Pons (tissue), 1 donor: ENCODE results near the gene TNFRSF11A.

Experiments
- DNase-seq: peaks from one replicate; pipeline ENCODE4 v3.0.0-alpha.2; 2016; ENCODE audit warnings: low spot score

The TNFRSF11A gene

DNA sequence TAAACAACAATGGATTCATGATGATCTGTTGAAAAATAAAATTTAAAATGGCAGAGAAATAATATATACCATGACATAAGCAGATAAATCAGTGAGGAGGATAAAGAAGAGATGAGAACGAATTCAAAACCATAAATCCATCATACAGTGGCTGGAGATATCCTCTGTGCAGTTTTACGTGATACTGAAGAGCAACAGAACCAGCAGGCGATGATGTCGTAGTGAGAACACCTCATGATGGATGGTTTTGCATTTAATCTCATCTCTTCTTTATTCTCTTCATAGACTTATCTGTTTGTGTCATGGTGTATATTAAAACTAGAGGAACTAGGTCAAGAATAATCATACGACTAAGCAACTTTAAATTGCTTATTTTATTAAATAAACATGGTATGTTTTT lies 56.3 kb downstream of the TNFRSF11A start:
- no peak for DNase-seq

GRCh38 chr18:62384068-62384467 lies 59.0 kb downstream of the TNFRSF11A start:
- no peak for DNase-seq

- DNase-seq: no peak
Measured at GRCh38 chr18:62384610-62385097, 59.5 kb downstream of the TNFRSF11A start.

- DNase-seq: no peak
Measured at GRCh38 chr18:62386091-62386490, 61.0 kb downstream of the TNFRSF11A start.

- no peak for DNase-seq
Measured at GRCh38 chr18:62386601-62387000, 61.5 kb downstream of the TNFRSF11A start.

DNA sequence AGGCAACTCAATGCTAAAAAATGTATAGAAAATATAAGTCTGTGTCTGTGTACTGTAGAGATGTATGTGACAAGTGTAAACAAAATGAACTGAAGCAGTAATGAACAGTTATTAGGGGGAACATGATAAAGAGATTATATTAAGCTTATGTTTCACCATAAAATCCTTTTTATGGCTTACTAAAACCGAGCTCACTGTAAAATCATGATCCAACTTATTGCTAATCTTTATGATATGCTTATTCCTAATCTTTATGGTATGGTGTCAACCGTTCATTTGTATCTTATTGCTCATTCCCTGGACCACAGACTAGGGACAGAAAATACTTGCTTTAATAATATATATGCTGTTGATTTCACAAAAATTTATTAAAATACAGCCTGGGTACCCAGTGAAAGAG lies 62.1 kb downstream of the TNFRSF11A start:
- DNase-seq: no peak

GRCh38 chr18:62388855-62389760 lies 64.0 kb downstream of the TNFRSF11A start:
- no peak for DNase-seq

DNA sequence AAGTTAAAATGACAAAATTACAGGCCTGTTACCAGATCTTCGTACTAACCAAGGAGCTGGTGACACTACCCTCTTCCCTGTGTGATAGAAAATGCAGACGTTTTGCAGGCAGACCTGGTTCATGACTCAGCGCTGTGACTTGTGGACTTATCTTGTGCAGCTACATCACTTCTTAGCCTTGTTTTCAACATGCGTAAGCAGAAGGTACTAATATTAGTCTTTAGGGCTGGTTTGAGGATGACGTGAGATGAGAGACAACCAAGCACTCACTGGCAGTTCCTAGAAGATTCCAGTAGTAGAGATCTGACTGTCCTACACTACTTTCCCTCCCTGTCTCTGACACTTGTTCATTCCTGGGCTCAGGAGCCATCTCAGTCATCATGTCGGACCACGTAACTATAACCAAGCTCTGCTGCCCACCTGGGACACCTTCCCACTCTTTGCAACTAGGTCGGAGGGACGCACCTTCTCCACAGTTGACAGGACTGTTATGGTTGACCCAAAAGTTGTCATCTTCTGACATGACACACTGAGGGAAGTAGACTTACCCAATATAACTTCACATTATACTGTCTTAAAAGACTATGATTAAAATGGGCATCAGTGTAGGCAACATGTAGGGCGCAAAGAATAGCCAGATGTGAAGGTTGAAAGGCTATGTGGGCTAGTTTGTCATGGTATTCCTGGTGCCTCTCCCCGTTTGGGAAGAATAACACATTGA lies 64.8 kb downstream of the TNFRSF11A start:
- DNase-seq: no peak

GRCh38 chr18:62394006-62394763 lies 69.1 kb downstream of the TNFRSF11A start:
- no peak for DNase-seq

DNA sequence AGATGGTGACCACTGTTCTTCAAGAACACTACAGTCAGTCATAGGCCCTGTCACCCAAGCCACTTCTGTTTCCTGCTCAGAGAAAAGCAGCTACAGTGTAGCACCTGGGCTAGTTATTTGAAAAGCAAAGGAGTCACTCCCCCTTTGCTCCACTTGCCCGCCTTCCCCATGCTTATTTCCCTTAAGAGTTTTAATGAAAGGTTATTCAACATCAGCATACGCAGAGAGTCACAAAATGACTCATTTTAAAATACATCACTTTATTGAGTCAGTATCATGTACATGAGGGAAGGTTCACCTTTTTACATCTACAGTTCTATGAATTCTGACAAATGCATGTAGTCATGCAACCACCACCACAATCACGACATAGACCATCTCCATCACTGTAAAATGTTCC lies 71.3 kb downstream of the TNFRSF11A start:
- no peak for DNase-seq

GRCh38 chr18:62396967-62397366 lies 71.9 kb downstream of the TNFRSF11A start:
- DNase-seq: no peak

DNA sequence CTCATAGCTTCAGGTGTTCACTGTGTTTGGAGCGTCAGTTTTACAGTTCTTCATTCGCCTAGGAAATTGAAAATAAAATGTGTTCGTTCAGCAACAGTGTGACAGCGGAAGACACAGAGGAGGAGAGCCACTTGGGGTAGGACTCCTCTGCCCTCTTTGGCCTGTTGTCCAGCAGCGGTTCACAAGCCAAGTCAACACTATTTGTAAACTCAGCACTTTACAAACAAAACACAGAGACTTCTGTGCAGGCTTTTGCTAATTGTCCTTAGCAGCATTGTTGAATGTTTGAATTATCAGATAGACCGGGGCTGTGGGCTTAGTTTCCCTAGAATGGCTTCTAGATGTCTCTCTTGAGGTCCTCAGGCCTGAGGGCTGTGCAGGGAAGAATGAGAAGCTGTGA lies 73.2 kb downstream of the TNFRSF11A start:
- DNase-seq: no peak

DNA sequence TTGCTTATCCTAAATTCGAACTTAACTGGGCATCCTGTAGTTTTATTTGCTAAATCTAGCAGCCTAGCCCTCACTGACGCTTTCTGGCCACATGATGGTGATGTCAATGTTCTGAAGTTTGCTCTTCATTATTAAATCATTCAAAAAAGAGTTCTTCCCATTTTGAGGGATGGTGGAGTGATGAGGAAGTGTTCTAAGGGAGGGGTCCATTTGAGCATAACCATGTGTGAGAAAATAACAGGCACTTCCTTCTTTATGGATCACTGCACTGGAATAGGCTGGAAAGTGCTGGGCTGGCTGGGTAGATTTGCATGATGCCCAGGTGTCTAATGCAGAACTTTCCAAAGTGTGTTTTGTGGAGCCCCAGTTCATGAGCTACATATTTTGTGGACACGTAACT lies 74.2 kb downstream of the TNFRSF11A start:
- DNase-seq: no peak

DNA sequence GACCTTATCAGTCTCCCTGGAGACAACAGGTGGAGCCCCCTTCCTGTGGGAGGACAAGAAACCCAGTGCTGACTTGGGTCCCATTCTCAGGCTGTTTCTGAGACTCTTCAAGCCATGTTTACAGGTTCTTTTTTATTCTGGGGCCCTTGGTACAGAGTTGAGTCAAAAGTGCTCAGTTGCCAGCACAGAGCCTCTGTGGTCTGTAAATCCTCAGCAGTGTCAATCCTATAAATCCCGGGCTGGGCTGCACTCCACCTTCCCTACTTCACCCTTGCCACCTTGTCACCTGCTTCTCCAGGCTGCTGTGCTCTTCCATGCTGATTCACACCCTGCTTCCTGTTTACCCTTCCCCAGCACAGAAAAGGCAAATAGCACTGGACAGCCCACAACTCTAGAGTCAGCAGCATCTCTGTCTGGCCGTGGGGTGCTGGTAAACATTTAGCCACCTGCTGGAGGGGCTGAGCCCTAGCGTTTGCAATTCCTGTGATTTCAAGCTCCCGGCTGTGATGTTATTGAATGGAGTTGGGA lies 74.7 kb downstream of the TNFRSF11A start:
- no peak for DNase-seq

GRCh38 chr18:62400916-62401315 lies 75.8 kb downstream of the TNFRSF11A start:
- DNase-seq: no peak

DNA sequence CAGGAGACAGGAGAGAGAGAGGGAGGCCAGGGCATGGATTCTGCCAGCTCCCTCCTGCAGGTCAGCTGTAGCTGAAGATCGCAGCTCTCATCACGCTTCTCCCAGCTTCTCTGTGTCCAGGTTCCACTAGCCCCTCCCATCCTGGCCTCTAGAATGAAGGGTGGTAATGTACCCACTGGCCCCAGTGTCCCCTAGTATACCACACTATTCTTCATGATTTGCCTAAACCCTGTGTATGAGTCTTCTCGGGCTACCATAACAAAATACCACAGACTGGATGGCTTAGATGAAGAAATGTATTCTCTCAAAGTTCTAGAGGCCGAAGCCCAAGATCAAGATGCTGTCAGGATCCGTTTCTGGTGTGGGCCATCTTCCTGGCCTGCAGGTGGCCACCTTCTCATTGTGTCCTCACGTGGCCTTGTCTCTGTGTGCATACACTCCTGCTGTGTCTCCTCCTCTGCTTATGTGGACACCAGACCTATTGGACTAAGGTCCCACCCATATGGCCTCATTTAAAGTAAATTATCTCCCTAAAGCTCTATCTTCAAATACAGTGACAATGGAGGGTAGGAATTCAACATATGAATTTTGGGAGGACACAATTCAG lies 77.3 kb downstream of the TNFRSF11A start:
- no peak for DNase-seq

DNA sequence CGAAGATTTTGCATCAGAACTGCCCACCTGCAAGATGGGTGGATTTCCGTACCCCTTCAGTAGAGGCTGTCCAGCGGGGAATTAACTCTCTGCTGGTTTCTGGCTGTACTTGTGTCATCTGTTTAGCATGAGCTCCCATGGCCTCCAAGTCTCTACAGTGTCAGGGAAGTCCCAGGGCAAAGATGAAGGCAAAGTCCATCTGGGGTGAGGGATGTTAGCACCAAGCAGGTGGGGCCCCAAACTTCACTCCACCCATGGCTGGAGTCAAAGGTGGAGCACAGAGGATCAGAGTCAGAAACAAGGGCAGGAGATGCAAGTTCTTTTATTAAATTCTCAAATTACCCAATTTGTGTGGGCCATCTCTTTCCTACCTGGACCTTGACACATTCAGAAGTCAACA lies 78.0 kb downstream of the TNFRSF11A start:
- no peak for DNase-seq

DNA sequence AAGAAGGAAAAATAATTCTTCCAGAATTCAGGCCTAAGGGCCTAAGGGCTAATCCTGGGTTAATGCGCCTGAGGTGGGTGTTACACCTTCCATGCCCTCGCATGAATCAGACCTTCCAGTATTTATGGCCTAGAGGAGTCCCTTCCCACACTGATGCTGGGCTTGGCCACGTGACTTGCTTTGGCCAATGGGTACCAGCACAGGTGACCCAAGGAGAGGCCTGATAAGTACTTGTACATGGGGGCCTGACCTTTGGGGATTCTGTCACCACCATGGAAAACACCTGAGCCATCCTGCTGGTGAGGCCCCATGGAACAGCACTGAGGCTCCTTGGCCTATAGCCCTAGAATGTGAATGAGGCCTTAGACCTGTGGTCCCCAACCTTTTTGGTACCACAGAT lies 79.8 kb downstream of the TNFRSF11A start:
- no peak for DNase-seq

- DNase-seq: no peak
Measured at GRCh38 chr18:62407660-62408059, 82.5 kb downstream of the TNFRSF11A start.

DNA sequence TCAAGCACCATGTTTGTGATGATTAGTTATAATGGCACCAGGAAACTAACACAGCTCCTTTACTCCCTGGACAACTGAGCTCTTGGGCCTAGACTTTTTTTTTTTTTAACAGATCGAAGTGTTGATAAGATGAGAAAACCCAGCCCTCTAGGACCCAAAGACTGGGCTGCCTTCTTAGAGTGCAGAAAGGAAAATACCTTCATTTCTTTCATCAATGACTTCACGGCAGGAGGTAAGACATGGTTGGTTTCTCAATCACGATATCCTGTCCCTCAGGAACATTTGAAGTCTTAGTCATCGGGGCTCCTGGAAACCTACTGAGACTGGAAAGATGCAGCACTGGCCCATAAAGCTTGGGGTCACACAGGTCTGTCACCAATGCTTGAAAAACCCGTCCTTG lies 84.7 kb downstream of the TNFRSF11A start:
- DNase-seq: no peak

GRCh38 chr18:62412231-62412979 lies 87.3 kb downstream of the TNFRSF11A start:
- DNase-seq: no peak
